SU-DHL-6 (cell line): Measurements from ENCODE around the gene SDF2L1.
"Not testable (repeated sequence)": the region's sequence is repeated elsewhere in the genome, so short reads cannot be mapped to it uniquely, and the experiment has no call there.

Experiments
- H2AFZ ChIP-seq: fragments of 200-600 bp; sonication (generic); 2 replicates; pipeline ENCODE4 v1.6.1; 2014; ENCODE audit warnings: low read depth, mild to moderate bottlenecking, moderate library complexity, mixed read lengths, antibody characterized with exemption, low read length; ENCODE audit not compliant: severe bottlenecking
- H3F3A ChIP-seq: fragments of 200-600 bp; shearing (Covaris generic); 2 replicates; pipeline ENCODE4 v1.6.0; 2016; ENCODE audit warnings: antibody characterized with exemption, mild to moderate bottlenecking; ENCODE audit not compliant: insufficient read depth
- H3K27ac ChIP-seq: fragments of 200-600 bp; sonication (generic); 2 replicates; pipeline ENCODE4 v1.5.1; 2016; ENCODE audit warnings: low read depth, mild to moderate bottlenecking, low read length, moderate library complexity, mixed read lengths
- H3K27me3 ChIP-seq: fragments of 200-600 bp; sonication (generic), shearing (Covaris generic); 2 replicates; pipeline ENCODE4 v1.6.0; 2014; ENCODE audit warnings: mild to moderate bottlenecking, low read length
- H3K36me3 ChIP-seq: fragments of 200-600 bp; sonication (generic); 2 replicates; pipeline ENCODE4 v1.6.1; 2014; ENCODE audit warnings: mild to moderate bottlenecking, low read length, mixed read lengths
- H3K4me2 ChIP-seq: fragments of 300-600, 200-600 bp; shearing (Covaris generic), sonication (generic); 2 replicates; pipeline ENCODE4 v1.6.0; 2014; ENCODE audit warnings: low read length, low read depth, mild to moderate bottlenecking; ENCODE audit not compliant: poor library complexity, severe bottlenecking
- H3K4me3 ChIP-seq: fragments of 200-600 bp; sonication (generic); 2 replicates; pipeline ENCODE4 v1.5.1; 2014; ENCODE audit warnings: antibody characterized with exemption, low read length, mild to moderate bottlenecking, mixed read lengths; ENCODE audit not compliant: insufficient read depth, poor library complexity, severe bottlenecking
- H3K79me2 ChIP-seq: fragments of 200-600 bp; sonication (generic); 2 replicates; pipeline ENCODE4 v1.6.1; 2014; ENCODE audit warnings: mild to moderate bottlenecking, low read length, moderate library complexity; ENCODE audit not compliant: insufficient read depth
- H3K9ac ChIP-seq: fragments of 200-600 bp; sonication (generic); 2 replicates; pipeline ENCODE4 v1.7.0; 2014; ENCODE audit warnings: mild to moderate bottlenecking, low read length
- H3K9me2 ChIP-seq: fragments of 200-600 bp; sonication (generic); replicated peaks from 2 replicates; pipeline ENCODE4 v1.6.1; 2014; ENCODE audit warnings: low read length; ENCODE audit not compliant: insufficient read depth
- H3K9me3 ChIP-seq: fragments of 200-600 bp; sonication (generic); 2 replicates; pipeline ENCODE4 v1.6.1; 2014; ENCODE audit warnings: low read length, mixed read lengths; ENCODE audit not compliant: insufficient read depth
- H4K20me1 ChIP-seq: fragments of 200-600 bp; sonication (generic); 2 replicates; pipeline ENCODE4 v1.6.1; 2014; ENCODE audit warnings: low read depth, mild to moderate bottlenecking, antibody characterized with exemption, low read length, moderate library complexity, mixed read lengths
- EZH2phosphoT487 ChIP-seq: fragments of 200-600 bp; sonication (generic), shearing (Covaris generic); conservative IDR thresholded peaks from 2 replicates; pipeline ENCODE4 v1.6.1; 2018; ENCODE audit warnings: mild to moderate bottlenecking, antibody characterized with exemption, low read length, moderate library complexity, mixed read lengths
- TF ChIP-seq, protein P1 (sequence below): fragments of 200-600 bp; sonication (generic); IDR thresholded peaks from one replicate; pipeline ENCODE4 v1.5.1; 2017; ENCODE audit warnings: antibody characterized with exemption, mild to moderate bottlenecking, low read length, moderate library complexity; ENCODE audit not compliant: insufficient read depth, poor library complexity, severe bottlenecking

The SDF2L1 gene

DNA sequence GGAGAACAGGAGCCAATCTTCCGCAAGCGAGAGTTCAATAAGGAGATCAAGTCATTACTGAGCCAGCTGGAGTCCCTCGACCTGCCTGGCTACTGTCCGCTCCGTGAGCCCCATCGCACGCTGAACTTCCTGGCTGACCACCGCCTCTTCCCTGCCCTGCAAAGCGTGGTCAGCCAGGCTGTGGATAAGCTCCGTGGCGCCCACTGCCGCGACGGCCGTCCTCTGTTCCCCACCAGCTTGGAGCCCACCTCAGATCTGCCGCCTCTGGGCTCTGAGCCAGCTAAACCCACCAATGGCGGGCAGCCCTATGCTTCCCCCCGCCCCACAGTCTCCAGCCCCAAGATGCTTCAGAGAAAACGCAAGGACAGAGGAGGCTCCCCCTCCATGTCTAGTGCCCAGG lies 7.3 kb upstream of the SDF2L1 start:
- no peaks in the 10 kb centered on the region for H3K9me3 ChIP-seq
- H3K27me3 ChIP-seq, result no peaks in the 10 kb centered on the region
- no peaks in the 10 kb centered on the region for H3K79me2 ChIP-seq

DNA sequence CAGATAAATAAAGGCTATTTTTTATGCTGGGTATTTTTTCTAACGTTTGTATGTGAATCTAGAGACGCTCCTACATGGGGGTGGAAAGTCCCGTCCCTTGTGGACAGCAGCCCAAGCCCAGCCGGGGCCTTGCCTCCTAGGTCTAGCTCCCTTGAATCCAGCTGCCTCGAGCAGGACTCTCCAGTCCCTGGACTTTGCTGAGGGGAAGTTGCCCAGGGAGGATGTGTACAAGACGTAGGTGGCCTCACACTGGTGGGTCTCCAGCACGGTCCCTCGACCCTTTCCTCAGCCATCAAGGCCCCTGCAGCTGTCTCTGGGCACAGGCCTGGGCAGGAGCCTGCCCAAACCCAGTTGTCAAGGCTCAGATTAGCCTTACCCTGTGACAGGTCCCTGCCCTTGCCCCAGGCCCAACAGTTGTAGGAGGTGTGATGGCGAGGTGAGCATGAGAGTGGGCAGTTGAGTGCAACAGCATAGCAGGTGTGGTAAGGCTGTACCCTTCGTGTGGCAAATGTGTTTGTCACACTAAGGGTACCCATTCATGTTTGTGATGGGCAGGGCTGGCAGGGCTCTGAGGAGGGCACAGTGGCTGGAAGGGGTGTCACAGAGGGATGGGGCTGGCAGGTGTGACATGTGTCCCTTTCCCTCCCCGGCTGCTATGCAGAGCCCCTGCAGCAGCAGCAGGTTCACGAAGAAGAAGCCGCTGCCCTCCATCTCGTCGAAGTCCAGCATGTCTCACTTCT lies 6.2 kb upstream of the SDF2L1 start:
- TF ChIP-seq EZH2phosphoT487, result no peak
- TF ChIP-seq, protein P1, sequence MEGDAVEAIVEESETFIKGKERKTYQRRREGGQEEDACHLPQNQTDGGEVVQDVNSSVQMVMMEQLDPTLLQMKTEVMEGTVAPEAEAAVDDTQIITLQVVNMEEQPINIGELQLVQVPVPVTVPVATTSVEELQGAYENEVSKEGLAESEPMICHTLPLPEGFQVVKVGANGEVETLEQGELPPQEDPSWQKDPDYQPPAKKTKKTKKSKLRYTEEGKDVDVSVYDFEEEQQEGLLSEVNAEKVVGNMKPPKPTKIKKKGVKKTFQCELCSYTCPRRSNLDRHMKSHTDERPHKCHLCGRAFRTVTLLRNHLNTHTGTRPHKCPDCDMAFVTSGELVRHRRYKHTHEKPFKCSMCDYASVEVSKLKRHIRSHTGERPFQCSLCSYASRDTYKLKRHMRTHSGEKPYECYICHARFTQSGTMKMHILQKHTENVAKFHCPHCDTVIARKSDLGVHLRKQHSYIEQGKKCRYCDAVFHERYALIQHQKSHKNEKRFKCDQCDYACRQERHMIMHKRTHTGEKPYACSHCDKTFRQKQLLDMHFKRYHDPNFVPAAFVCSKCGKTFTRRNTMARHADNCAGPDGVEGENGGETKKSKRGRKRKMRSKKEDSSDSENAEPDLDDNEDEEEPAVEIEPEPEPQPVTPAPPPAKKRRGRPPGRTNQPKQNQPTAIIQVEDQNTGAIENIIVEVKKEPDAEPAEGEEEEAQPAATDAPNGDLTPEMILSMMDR, result no peak
- no peaks in the 10 kb centered on the region for H3K36me3 ChIP-seq
- no peak overlapping the region for H3K4me3 ChIP-seq
- H3K79me2 ChIP-seq, result no peaks in the 10 kb centered on the region
- H2AFZ ChIP-seq, result no peak overlapping the region
- H3K27ac ChIP-seq, result no peak overlapping the region
- H3F3A ChIP-seq, result no peaks in the 10 kb centered on the region
- no peak overlapping the region for H3K9ac ChIP-seq
- H3K4me2 ChIP-seq, result no peak overlapping the region
- H3K9me3 ChIP-seq, result no peaks in the 10 kb centered on the region
- H3K9me2 ChIP-seq, result no peaks in the 10 kb centered on the region
- no peaks in the 10 kb centered on the region for H3K27me3 ChIP-seq
- no peaks in the 10 kb centered on the region for H4K20me1 ChIP-seq

More for the DNA sequence above, 7.3 kb upstream of the SDF2L1 start:
- Histone ChIP-seq H3K9me2 (no peaks in the 10 kb centered on the region), H3K4me3 (no peak overlapping the region), H3F3A (no peaks in the 10 kb centered on the region), H4K20me1 (no peaks in the 10 kb centered on the region), H2AFZ (no peak overlapping the region), H3K27ac (no peak overlapping the region), H3K4me2 (no peak overlapping the region), H3K36me3 (no peaks in the 10 kb centered on the region), H3K9ac (no peak overlapping the region)
- TF ChIP-seq EZH2phosphoT487, result no peak
- TF ChIP-seq, protein P1, result no peak

DNA sequence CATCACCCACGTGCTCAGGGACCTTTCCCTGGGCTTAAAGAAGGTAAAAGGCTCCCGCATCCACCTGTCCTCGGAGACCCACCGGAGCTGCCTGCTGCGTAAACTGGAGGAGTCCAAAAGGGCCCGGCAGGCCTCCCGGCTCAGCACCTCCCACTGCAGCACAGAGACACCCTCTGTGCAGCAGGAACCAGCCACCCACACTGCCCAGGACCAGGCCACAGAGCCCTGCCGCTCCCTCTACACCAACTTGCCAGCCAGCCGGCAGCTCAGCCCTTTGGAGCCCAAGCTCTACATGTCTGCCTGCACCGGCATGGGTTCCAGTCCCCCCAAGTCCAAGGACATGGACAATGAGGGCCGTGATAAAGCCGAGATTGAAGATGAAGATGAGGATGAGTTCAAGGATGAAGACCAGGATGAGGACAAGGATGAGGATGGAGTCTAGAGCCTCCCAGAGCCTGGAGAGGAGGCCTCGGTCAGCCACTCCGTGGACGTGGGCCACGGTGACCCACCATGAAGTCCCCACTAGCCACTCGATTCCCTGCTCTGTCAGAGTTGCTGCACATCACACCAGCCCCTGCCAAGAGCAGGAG lies 5.4 kb upstream of the SDF2L1 start:
- no peaks in the 10 kb centered on the region for H3K9me3 ChIP-seq
- H3K27me3 ChIP-seq, result no peaks in the 10 kb centered on the region
- no peak overlapping the region for H2AFZ ChIP-seq
- H3K4me2 ChIP-seq, result no peak overlapping the region
- no peaks in the 10 kb centered on the region for H3K9me2 ChIP-seq
- no peak overlapping the region for H3K27ac ChIP-seq
- H3K9ac ChIP-seq, result no peak overlapping the region
- H3K79me2 ChIP-seq, result no peaks in the 10 kb centered on the region
- no peaks in the 10 kb centered on the region for H4K20me1 ChIP-seq
- TF ChIP-seq EZH2phosphoT487, result no peak
- no peaks in the 10 kb centered on the region for H3F3A ChIP-seq
- H3K4me3 ChIP-seq, result no peak overlapping the region
- no peaks in the 10 kb centered on the region for H3K36me3 ChIP-seq

DNA sequence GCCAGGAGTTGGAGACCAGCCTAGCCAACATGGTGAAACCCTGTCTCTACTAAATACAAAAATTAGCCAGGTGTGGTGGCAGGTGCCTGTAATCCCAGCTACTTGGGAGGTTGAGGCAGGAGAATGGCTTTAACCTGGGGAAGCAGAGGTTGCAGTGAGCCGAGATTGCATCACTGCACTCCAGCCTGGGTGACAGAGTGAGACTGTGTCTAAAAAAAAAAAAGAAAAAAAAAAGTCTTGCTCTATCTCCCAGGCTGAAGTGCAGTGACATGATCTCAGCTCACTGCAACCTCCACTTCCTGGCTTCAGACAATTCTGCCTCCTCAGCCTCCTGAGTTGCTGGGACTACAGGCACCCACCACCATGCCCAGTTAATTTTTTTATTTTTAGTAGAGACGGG lies 4.7 kb upstream of the SDF2L1 start:
- not testable (repeated sequence) for H3K79me2 ChIP-seq, H3K36me3 ChIP-seq, H2AFZ ChIP-seq, H4K20me1 ChIP-seq, H3K9me2 ChIP-seq, H3K27ac ChIP-seq, H3K4me3 ChIP-seq, H3F3A ChIP-seq, H3K9ac ChIP-seq, H3K27me3 ChIP-seq, H3K9me3 ChIP-seq, H3K4me2 ChIP-seq
